ENCODE data around the gene HOXB1.

DNA sequence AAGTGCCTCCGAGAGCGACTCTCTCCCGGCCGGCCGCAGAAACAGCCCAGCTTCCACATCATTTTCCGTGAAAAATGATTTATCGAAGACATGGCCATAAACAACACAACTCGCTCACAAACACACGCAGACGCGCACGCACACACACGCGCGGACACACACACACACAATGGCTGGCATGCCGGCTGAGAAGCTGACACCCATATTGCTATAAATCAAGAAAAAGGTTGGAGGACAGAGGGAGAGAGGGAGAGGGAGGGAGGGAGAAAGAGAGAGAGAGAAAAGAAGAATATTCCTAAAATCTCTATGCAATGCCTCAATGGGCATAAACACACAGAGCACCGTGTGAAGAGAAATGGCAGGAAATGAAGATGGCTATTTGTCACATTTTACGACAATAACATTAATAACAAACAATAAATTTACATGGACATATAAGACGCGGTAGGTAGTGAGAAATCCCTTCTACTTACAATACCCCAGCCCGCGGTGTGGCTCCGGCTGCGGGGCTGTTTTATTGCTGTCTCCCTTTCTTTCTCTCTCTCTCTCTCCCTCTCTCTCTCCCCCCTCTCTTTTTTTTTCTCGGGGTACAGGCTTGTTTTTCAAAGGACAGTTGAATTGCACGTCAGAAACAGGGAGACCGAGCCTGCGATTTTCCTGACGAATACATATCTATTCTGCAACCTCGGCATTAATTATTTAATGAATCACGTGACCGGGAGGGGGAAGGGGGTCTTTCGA is 37.9 kb upstream of the HOXB1 start:
- no peak for TF ChIP-seq EZH2phosphoT487 (IDR thresholded peaks at IDR 0.05; ENCODE audit: unreplicated experiment)
- TF ChIP-seq, protein P1, sequence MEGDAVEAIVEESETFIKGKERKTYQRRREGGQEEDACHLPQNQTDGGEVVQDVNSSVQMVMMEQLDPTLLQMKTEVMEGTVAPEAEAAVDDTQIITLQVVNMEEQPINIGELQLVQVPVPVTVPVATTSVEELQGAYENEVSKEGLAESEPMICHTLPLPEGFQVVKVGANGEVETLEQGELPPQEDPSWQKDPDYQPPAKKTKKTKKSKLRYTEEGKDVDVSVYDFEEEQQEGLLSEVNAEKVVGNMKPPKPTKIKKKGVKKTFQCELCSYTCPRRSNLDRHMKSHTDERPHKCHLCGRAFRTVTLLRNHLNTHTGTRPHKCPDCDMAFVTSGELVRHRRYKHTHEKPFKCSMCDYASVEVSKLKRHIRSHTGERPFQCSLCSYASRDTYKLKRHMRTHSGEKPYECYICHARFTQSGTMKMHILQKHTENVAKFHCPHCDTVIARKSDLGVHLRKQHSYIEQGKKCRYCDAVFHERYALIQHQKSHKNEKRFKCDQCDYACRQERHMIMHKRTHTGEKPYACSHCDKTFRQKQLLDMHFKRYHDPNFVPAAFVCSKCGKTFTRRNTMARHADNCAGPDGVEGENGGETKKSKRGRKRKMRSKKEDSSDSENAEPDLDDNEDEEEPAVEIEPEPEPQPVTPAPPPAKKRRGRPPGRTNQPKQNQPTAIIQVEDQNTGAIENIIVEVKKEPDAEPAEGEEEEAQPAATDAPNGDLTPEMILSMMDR (conservative IDR thresholded peaks at IDR 0.05; ENCODE audit: low read depth in 2 of 2), result no peak
- TF ChIP-seq EZH2 (IDR thresholded peaks at IDR 0.05; ENCODE audit: low read depth, unreplicated experiment), result peak; percentile 98
- TF ChIP-seq, protein P2, sequence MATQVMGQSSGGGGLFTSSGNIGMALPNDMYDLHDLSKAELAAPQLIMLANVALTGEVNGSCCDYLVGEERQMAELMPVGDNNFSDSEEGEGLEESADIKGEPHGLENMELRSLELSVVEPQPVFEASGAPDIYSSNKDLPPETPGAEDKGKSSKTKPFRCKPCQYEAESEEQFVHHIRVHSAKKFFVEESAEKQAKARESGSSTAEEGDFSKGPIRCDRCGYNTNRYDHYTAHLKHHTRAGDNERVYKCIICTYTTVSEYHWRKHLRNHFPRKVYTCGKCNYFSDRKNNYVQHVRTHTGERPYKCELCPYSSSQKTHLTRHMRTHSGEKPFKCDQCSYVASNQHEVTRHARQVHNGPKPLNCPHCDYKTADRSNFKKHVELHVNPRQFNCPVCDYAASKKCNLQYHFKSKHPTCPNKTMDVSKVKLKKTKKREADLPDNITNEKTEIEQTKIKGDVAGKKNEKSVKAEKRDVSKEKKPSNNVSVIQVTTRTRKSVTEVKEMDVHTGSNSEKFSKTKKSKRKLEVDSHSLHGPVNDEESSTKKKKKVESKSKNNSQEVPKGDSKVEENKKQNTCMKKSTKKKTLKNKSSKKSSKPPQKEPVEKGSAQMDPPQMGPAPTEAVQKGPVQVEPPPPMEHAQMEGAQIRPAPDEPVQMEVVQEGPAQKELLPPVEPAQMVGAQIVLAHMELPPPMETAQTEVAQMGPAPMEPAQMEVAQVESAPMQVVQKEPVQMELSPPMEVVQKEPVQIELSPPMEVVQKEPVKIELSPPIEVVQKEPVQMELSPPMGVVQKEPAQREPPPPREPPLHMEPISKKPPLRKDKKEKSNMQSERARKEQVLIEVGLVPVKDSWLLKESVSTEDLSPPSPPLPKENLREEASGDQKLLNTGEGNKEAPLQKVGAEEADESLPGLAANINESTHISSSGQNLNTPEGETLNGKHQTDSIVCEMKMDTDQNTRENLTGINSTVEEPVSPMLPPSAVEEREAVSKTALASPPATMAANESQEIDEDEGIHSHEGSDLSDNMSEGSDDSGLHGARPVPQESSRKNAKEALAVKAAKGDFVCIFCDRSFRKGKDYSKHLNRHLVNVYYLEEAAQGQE (IDR thresholded peaks at IDR 0.05; ENCODE audit: unreplicated experiment), result no peak
- no peak for TF ChIP-seq POLR2AphosphoS5 (IDR thresholded peaks at IDR 0.05; ENCODE audit: low read depth)
- TF ChIP-seq JUNB (IDR thresholded peaks at IDR 0.05; ENCODE audit: unreplicated experiment), result no peak

All from GM23338 (cell line).